Liver (tissue), 9 donors: Measurements from ENCODE around the gene STX12. TPM values are rescaled to one million over a fixed set of nuclear protein-coding genes. Genes with fewer than 3 reads are reported as not detected.
"Not testable (repeated sequence)": the region's sequence is repeated elsewhere in the genome, so short reads cannot be mapped to it uniquely, and the experiment has no call there.

Experiments used
- DNase-seq: peaks from one replicate; pipeline ENCODE4 v3.0.0-alpha.2; 2017; ENCODE audit warnings: low spot score
- H3K27ac ChIP-seq, 2 donors: one replicate each; pipeline ENCODE4 v1.7.0; 2013; ENCODE audit warnings: inconsistent platforms in 2 of 2, low read length in 2 of 2, control low read depth in 1 of 2, low read depth in 1 of 2, mild to moderate bottlenecking in 1 of 2
- H3K27me3 ChIP-seq, 4 donors: one replicate each; pipeline versions ENCODE4 v1.6.1 to v1.7.0; 2013; ENCODE audit warnings: low read length in 3 of 4, inconsistent platforms in 1 of 4, mild to moderate bottlenecking in 1 of 4, moderate library complexity in 1 of 4; ENCODE audit not compliant: control insufficient read depth in 4 of 4, insufficient read depth in 4 of 4
- H3K36me3 ChIP-seq, 4 donors: one replicate each; pipeline versions ENCODE4 v1.6.1 to v1.7.0; 2013; ENCODE audit warnings: low read length in 3 of 4, mild to moderate bottlenecking in 3 of 4, low read depth in 1 of 4, moderate library complexity in 1 of 4; ENCODE audit not compliant: control insufficient read depth in 4 of 4, insufficient read depth in 3 of 4
- H3K4me1 ChIP-seq, 4 donors: one replicate each; pipeline versions ENCODE4 v1.6.1 to v1.7.0; 2013; ENCODE audit warnings: low read length in 3 of 4, mild to moderate bottlenecking in 3 of 4, moderate library complexity in 1 of 4; ENCODE audit not compliant: control insufficient read depth in 4 of 4, insufficient read depth in 4 of 4
- H3K4me3 ChIP-seq, 3 donors: one replicate each; pipeline versions ENCODE4 v1.6.1 to v1.7.0; 2013; ENCODE audit warnings: low read length in 3 of 3, control low read depth in 1 of 3, low read depth in 1 of 3, mild to moderate bottlenecking in 1 of 3
- H3K9ac ChIP-seq, 2 donors: one replicate each; pipeline ENCODE4 v1.7.0; 2013; ENCODE audit warnings: low read length in 2 of 2, mild to moderate bottlenecking in 2 of 2, moderate library complexity in 2 of 2, control low read depth in 1 of 2, low read depth in 1 of 2
- H3K9me3 ChIP-seq, 4 donors: one replicate each; pipeline versions ENCODE4 v1.6.1 to v1.7.0; 2013; ENCODE audit warnings: low read length in 3 of 4; ENCODE audit not compliant: control insufficient read depth in 4 of 4
- EGR1 ChIP-seq, 2 donors: IDR thresholded peaks; 2 replicates each; pipeline ENCODE4 v1.6.1; 2016 to 2018; ENCODE audit warnings: antibody characterized with exemption in 2 of 2, low read depth in 2 of 2
- FOXA1 ChIP-seq: IDR thresholded peaks from 2 replicates; pipeline ENCODE4 v1.6.1; 2016; ENCODE audit warnings: antibody characterized with exemption
- FOXA2 ChIP-seq: IDR thresholded peaks from 2 replicates; pipeline ENCODE4 v1.6.1; 2016; ENCODE audit warnings: antibody characterized with exemption
- GABPA ChIP-seq, 2 donors: IDR thresholded peaks in 1 of 2; conservative IDR thresholded peaks in 1 of 2; 2 replicates each; pipeline ENCODE4 v1.6.1; 2016; ENCODE audit warnings: antibody characterized with exemption in 2 of 2, mild to moderate bottlenecking in 1 of 2, moderate library complexity in 1 of 2
- HNF4A ChIP-seq, 2 donors: conservative IDR thresholded peaks; 2 replicates each; pipeline ENCODE4 v1.6.1; 2016; ENCODE audit warnings: antibody characterized with exemption in 2 of 2, mild to moderate bottlenecking in 2 of 2
- HNF4G ChIP-seq: IDR thresholded peaks from 2 replicates; pipeline ENCODE4 v1.6.1; 2016; ENCODE audit warnings: antibody characterized with exemption
- JUND ChIP-seq, 2 donors: IDR thresholded peaks; 2 replicates each; pipeline ENCODE4 v1.6.1; 2016; ENCODE audit warnings: antibody characterized with exemption in 2 of 2
- NR2F2 ChIP-seq: IDR thresholded peaks from 2 replicates; pipeline ENCODE4 v1.6.1; 2016; ENCODE audit warnings: antibody characterized with exemption
- RAD21 ChIP-seq, 2 donors: IDR thresholded peaks; 2 replicates each; pipeline ENCODE4 v1.6.1; 2016; ENCODE audit warnings: antibody characterized with exemption in 2 of 2, mild to moderate bottlenecking in 2 of 2
- RXRA ChIP-seq, 2 donors: IDR thresholded peaks; 2 replicates each; pipeline ENCODE4 v1.6.1; 2017 to 2018; ENCODE audit warnings: antibody characterized with exemption in 2 of 2, mild to moderate bottlenecking in 1 of 2
- SP1 ChIP-seq: IDR thresholded peaks from 2 replicates; pipeline ENCODE4 v1.6.1; 2018; ENCODE audit warnings: antibody characterized with exemption, mild to moderate bottlenecking
- TAF1 ChIP-seq: conservative IDR thresholded peaks from 2 replicates; pipeline ENCODE4 v1.6.1; 2016; ENCODE audit warnings: antibody characterized with exemption, mild to moderate bottlenecking
- YY1 ChIP-seq: IDR thresholded peaks from 2 replicates; pipeline ENCODE4 v1.6.1; 2016; ENCODE audit warnings: antibody characterized with exemption, mild to moderate bottlenecking
- WGBS: extraction: QIAGEN DNeasy Blood & Tissue Kit; methylation state at CpG from one replicate; pipeline ENCODE4 v1.1.7; 2013; 5-methylcytosine and 5-hydroxymethylcytosine counted together
- polyA plus RNA-seq, 2 donors: library from polyadenylated mRNA; stranded (reverse) in 1 of 2; unstranded in 1 of 2; fragments of 200-250 nt in 1 of 2; fragments of >200 nt in 1 of 2; fragmentation: Nextera tagmentation in 1 of 2; extraction: Ambion mirVana in 1 of 2; gene quantifications; one replicate each; pipeline versions ENCODE4 v1.2.1 to v1.2.3, GENCODE V29; 2013 to 2015
- total RNA-seq, 2 donors: library from RNA; depleted of rRNA; stranded (reverse); fragments of >200 nt; gene quantifications; one replicate each; pipeline ENCODE4 v1.2.3, GENCODE V29; 2014
- TF ChIP-seq, protein P1 (sequence below): IDR thresholded peaks from 2 replicates; pipeline ENCODE4 v1.6.1; 2016; ENCODE audit warnings: antibody characterized with exemption
- TF ChIP-seq, protein P2 (sequence below): fragments of 150-350 bp; IDR thresholded peaks from 2 replicates; pipeline ENCODE4 v1.5.1; 2017; ENCODE audit warnings: improper control_type of control experiment, low read depth, low read length; ENCODE audit not compliant: missing input control
- TF ChIP-seq, protein P3 (sequence below): IDR thresholded peaks from 2 replicates; pipeline ENCODE4 v1.6.1; 2016; ENCODE audit warnings: antibody characterized with exemption, mild to moderate bottlenecking
- TF ChIP-seq, protein P4 (sequence below): IDR thresholded peaks from 2 replicates; pipeline ENCODE4 v1.6.1; 2016; ENCODE audit warnings: antibody characterized with exemption
- TF ChIP-seq, protein P5 (sequence below): IDR thresholded peaks from 2 replicates; pipeline ENCODE4 v1.6.1; 2016; ENCODE audit warnings: antibody characterized with exemption
- donor health status: healthy.
- donor health status: healthy.
- donor health status: healthy.
- donor health status: healthy.
- donor health status: healthy.

STX12 gene
- total and polyA plus RNA-seq, 4 donors: 10.0 to 23.3 (median 13.7) TPM

DNA sequence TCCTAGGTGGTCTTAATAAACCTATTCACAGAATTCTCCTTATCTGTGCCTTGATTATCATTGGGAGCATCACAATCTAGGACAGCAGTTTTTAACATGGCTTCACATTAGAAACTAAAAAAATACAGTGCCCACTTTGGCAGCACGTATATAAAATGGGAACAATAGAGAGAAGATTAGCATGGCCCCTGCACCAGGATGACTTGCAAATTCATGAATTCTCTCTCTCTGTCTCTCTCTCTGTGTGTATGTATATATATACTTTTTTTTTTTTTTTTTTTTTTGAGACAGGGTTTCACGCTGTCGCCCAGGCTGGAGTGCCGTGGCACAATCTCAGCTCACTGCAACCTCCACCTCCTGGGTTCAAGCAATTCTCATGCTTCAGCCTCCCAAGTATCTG is 51.4 kb downstream of the STX12 start:
- Histone ChIP-seq H3K4me3 (no peak overlapping the region), H3K27me3 (no peaks in the 10 kb centered on the region), H3K4me1 (no peaks in the 10 kb centered on the region), H3K27ac (no peak overlapping the region), H3K9me3 (no peaks in the 10 kb centered on the region), H3K36me3 (peaks cover 3 to 16% (median 7%) of the 10 kb centered on the region in 4 donors), H3K9ac (no peak overlapping the region)
- WGBS: 98% methylated on average over 4 of the region's 4 CpGs
- TF ChIP-seq SP1 (no peak), TAF1 (no peak), RXRA (IDR thresholded peaks at IDR 0.05) (no peak), EGR1 (IDR thresholded peaks at IDR 0.05; ENCODE audit: low read depth in 2 of 2) (no peak), FOXA1 (no peak), HNF4A (conservative IDR thresholded peaks at IDR 0.05) (no peak), JUND (IDR thresholded peaks at IDR 0.05) (no peak), YY1 (no peak), GABPA (IDR thresholded peaks at IDR 0.05 in 1 of 2, conservative IDR thresholded peaks at IDR 0.05 in 1 of 2) (no peak), HNF4G (no peak), NR2F2 (no peak), RAD21 (IDR thresholded peaks at IDR 0.05) (no peak), FOXA2 (no peak)
- TF ChIP-seq, protein P1, sequence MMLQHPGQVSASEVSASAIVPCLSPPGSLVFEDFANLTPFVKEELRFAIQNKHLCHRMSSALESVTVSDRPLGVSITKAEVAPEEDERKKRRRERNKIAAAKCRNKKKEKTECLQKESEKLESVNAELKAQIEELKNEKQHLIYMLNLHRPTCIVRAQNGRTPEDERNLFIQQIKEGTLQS: no peak
- TF ChIP-seq, protein P2, sequence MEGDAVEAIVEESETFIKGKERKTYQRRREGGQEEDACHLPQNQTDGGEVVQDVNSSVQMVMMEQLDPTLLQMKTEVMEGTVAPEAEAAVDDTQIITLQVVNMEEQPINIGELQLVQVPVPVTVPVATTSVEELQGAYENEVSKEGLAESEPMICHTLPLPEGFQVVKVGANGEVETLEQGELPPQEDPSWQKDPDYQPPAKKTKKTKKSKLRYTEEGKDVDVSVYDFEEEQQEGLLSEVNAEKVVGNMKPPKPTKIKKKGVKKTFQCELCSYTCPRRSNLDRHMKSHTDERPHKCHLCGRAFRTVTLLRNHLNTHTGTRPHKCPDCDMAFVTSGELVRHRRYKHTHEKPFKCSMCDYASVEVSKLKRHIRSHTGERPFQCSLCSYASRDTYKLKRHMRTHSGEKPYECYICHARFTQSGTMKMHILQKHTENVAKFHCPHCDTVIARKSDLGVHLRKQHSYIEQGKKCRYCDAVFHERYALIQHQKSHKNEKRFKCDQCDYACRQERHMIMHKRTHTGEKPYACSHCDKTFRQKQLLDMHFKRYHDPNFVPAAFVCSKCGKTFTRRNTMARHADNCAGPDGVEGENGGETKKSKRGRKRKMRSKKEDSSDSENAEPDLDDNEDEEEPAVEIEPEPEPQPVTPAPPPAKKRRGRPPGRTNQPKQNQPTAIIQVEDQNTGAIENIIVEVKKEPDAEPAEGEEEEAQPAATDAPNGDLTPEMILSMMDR: no peak
- TF ChIP-seq, protein P3, sequence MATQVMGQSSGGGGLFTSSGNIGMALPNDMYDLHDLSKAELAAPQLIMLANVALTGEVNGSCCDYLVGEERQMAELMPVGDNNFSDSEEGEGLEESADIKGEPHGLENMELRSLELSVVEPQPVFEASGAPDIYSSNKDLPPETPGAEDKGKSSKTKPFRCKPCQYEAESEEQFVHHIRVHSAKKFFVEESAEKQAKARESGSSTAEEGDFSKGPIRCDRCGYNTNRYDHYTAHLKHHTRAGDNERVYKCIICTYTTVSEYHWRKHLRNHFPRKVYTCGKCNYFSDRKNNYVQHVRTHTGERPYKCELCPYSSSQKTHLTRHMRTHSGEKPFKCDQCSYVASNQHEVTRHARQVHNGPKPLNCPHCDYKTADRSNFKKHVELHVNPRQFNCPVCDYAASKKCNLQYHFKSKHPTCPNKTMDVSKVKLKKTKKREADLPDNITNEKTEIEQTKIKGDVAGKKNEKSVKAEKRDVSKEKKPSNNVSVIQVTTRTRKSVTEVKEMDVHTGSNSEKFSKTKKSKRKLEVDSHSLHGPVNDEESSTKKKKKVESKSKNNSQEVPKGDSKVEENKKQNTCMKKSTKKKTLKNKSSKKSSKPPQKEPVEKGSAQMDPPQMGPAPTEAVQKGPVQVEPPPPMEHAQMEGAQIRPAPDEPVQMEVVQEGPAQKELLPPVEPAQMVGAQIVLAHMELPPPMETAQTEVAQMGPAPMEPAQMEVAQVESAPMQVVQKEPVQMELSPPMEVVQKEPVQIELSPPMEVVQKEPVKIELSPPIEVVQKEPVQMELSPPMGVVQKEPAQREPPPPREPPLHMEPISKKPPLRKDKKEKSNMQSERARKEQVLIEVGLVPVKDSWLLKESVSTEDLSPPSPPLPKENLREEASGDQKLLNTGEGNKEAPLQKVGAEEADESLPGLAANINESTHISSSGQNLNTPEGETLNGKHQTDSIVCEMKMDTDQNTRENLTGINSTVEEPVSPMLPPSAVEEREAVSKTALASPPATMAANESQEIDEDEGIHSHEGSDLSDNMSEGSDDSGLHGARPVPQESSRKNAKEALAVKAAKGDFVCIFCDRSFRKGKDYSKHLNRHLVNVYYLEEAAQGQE: no peak
- TF ChIP-seq, protein P4, sequence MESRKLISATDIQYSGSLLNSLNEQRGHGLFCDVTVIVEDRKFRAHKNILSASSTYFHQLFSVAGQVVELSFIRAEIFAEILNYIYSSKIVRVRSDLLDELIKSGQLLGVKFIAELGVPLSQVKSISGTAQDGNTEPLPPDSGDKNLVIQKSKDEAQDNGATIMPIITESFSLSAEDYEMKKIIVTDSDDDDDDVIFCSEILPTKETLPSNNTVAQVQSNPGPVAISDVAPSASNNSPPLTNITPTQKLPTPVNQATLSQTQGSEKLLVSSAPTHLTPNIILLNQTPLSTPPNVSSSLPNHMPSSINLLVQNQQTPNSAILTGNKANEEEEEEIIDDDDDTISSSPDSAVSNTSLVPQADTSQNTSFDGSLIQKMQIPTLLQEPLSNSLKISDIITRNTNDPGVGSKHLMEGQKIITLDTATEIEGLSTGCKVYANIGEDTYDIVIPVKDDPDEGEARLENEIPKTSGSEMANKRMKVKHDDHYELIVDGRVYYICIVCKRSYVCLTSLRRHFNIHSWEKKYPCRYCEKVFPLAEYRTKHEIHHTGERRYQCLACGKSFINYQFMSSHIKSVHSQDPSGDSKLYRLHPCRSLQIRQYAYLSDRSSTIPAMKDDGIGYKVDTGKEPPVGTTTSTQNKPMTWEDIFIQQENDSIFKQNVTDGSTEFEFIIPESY: no peak
- TF ChIP-seq, protein P5, sequence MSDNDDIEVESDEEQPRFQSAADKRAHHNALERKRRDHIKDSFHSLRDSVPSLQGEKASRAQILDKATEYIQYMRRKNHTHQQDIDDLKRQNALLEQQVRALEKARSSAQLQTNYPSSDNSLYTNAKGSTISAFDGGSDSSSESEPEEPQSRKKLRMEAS: no peak
- no peak for DNase-seq

DNA sequence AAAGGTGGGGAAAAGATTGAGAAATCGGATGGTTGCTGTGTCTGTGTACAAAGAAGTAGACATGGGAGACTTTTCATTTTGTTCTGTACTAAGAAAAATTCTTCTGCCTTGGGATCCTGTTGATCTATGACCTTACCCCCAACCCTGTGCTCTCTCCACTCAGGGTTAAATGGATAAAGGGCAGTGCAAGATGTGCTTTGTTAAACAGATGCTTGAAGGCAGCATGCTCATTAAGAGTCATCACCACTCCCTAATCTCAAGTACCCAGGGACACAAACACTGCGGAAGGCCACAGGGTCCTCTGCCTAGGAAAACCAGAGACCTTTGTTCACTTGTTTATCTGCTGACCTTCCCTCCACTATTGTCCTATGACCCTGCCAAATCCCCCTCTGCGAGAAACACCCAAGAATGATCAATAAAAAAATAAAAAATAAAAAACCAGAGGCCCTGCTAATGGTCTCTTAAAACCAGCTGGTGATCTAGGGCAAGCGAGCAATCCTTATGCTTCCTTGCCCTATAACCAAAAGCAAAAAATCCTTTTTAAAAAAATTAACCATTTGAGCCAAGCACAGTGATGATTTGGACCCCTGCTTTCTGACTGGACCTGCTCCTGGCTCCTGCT is 56.4 kb downstream of the STX12 start:
- H3K9me3 ChIP-seq, H3K27me3 ChIP-seq, H3K27ac ChIP-seq, H3K9ac ChIP-seq, H3K4me3 ChIP-seq, DNase-seq: not testable (repeated sequence)
- H3K4me1 ChIP-seq: peaks cover 0 to 20% (median 13%) of the 10 kb centered on the region in 4 donors
- 67% methylated on average over 3 of the region's 4 CpGs for WGBS
- H3K36me3 ChIP-seq: peaks cover 0 to 11% (median 7%) of the 10 kb centered on the region in 4 donors
